Esophagus squamous epithelium (tissue), 4 donors: ENCODE measurements around the gene PRPF40B.

Experiments used
- POLR2A ChIP-seq, 4 donors: fragments of 450-650 bp; IDR thresholded peaks; one replicate each; pipeline ENCODE4 v1.6.1; 2017; ENCODE audit warnings: antibody characterized with exemption in 4 of 4, mild to moderate bottlenecking in 4 of 4, moderate library complexity in 3 of 4
- TF ChIP-seq, protein P1 (sequence below), 6 experiments: fragments of 450-650 bp in 4 of 6; fragments of 200-600 bp in 2 of 6; sonication (generic) in 2 of 6; IDR thresholded peaks; one replicate each; pipeline ENCODE4 v1.5.1; 2016 to 2019; ENCODE audit warnings: antibody characterized with exemption in 6 of 6, mild to moderate bottlenecking in 4 of 6, moderate library complexity in 4 of 6

- TF ChIP-seq, protein P1, sequence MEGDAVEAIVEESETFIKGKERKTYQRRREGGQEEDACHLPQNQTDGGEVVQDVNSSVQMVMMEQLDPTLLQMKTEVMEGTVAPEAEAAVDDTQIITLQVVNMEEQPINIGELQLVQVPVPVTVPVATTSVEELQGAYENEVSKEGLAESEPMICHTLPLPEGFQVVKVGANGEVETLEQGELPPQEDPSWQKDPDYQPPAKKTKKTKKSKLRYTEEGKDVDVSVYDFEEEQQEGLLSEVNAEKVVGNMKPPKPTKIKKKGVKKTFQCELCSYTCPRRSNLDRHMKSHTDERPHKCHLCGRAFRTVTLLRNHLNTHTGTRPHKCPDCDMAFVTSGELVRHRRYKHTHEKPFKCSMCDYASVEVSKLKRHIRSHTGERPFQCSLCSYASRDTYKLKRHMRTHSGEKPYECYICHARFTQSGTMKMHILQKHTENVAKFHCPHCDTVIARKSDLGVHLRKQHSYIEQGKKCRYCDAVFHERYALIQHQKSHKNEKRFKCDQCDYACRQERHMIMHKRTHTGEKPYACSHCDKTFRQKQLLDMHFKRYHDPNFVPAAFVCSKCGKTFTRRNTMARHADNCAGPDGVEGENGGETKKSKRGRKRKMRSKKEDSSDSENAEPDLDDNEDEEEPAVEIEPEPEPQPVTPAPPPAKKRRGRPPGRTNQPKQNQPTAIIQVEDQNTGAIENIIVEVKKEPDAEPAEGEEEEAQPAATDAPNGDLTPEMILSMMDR (IDR thresholded peaks at IDR 0.05) = no peak
- no peak for TF ChIP-seq POLR2A (IDR thresholded peaks at IDR 0.05)
These were observed 19.8 kb downstream of the PRPF40B start for GRCh38 chr12:49643135-49643534.
